ENCODE data around the gene SENP3.

- TF ChIP-seq TAF1 (IDR thresholded peaks at IDR 0.05; ENCODE audit: borderline replicate concordance, insufficient read depth, low read length) = no peak
- no peak for TF ChIP-seq POLR2AphosphoS5 (IDR thresholded peaks at IDR 0.05; ENCODE audit: low read depth, low read length)
- TF ChIP-seq REST (IDR thresholded peaks at IDR 0.05; ENCODE audit: insufficient read depth in 1 of 2, low read depth in 2 of 2, low read length in 2 of 2) = no peak
Measured at GRCh38 chr17:7593296-7593695, 31.6 kb downstream of the SENP3 start.

All from PFSK-1 (cell line).